ENCODE measurements around the gene SLC15A1.

Gene SLC15A1

GRCh38 chr13:98752467-98753290 lies at the start of gene SLC15A1:
TSS of gene SLC15A1 (minus strand) at chr13:98752672. CDS start at chr13:98752598, 74 bp downstream.
- DNase-seq: no peak

- DNase-seq: no peak
Measured at GRCh38 chr13:98801626-98802418, 49.4 kb upstream of the SLC15A1 start.

GRCh38 chr13:98800078-98800477 lies 47.6 kb upstream of the SLC15A1 start:
- DNase-seq: no peak

GRCh38 chr13:98798849-98799645 lies 46.6 kb upstream of the SLC15A1 start:
- no peak for DNase-seq

GRCh38 chr13:98797456-98797855 lies 45.0 kb upstream of the SLC15A1 start:
- no peak for DNase-seq

- DNase-seq: no peak
Measured at GRCh38 chr13:98796798-98797197, 44.3 kb upstream of the SLC15A1 start.

GRCh38 chr13:98796191-98796590 lies 43.7 kb upstream of the SLC15A1 start:
- no peak for DNase-seq

- DNase-seq: no peak
Measured at GRCh38 chr13:98795220-98795619, 42.7 kb upstream of the SLC15A1 start.

- no peak for DNase-seq
Measured at GRCh38 chr13:98794498-98794897, 42.0 kb upstream of the SLC15A1 start.

GRCh38 chr13:98792785-98793495 lies 40.5 kb upstream of the SLC15A1 start:
- DNase-seq: no peak

GRCh38 chr13:98792321-98792720 lies 39.8 kb upstream of the SLC15A1 start:
- DNase-seq: no peak

- DNase-seq: no peak
Measured at GRCh38 chr13:98791611-98792010, 39.1 kb upstream of the SLC15A1 start.

GRCh38 chr13:98787996-98788395 lies 35.5 kb upstream of the SLC15A1 start:
- DNase-seq: no peak

- no peak for DNase-seq
Measured at GRCh38 chr13:98787173-98787572, 34.7 kb upstream of the SLC15A1 start.

- no peak for DNase-seq
Measured at GRCh38 chr13:98786023-98786422, 33.6 kb upstream of the SLC15A1 start.

- no peak for DNase-seq
Measured at GRCh38 chr13:98785405-98785804, 32.9 kb upstream of the SLC15A1 start.

GRCh38 chr13:98784666-98785065 lies 32.2 kb upstream of the SLC15A1 start:
- DNase-seq: no peak

GRCh38 chr13:98783856-98784478 lies 31.5 kb upstream of the SLC15A1 start:
- DNase-seq: no peak

GRCh38 chr13:98782654-98783053 lies 30.2 kb upstream of the SLC15A1 start:
- DNase-seq: no peak

- no peak for DNase-seq
Measured at GRCh38 chr13:98781905-98782304, 29.4 kb upstream of the SLC15A1 start.

- no peak for DNase-seq
Measured at GRCh38 chr13:98781470-98781869, 29.0 kb upstream of the SLC15A1 start.

- DNase-seq: no peak
Measured at GRCh38 chr13:98781045-98781444, 28.6 kb upstream of the SLC15A1 start.

Measured in NCI-H1105 treated with DMSO at 0.1 percent for 48 hours (cell line).